ENCODE measurements around the gene DNAH14. TPM values are rescaled to one million over a fixed set of nuclear protein-coding genes. Genes with fewer than 3 reads are reported as not detected.

Gene DNAH14
- total RNA-seq, 8 experiments from 2014 or later, result 19.3 to 153 (median 52.7) TPM

DNA sequence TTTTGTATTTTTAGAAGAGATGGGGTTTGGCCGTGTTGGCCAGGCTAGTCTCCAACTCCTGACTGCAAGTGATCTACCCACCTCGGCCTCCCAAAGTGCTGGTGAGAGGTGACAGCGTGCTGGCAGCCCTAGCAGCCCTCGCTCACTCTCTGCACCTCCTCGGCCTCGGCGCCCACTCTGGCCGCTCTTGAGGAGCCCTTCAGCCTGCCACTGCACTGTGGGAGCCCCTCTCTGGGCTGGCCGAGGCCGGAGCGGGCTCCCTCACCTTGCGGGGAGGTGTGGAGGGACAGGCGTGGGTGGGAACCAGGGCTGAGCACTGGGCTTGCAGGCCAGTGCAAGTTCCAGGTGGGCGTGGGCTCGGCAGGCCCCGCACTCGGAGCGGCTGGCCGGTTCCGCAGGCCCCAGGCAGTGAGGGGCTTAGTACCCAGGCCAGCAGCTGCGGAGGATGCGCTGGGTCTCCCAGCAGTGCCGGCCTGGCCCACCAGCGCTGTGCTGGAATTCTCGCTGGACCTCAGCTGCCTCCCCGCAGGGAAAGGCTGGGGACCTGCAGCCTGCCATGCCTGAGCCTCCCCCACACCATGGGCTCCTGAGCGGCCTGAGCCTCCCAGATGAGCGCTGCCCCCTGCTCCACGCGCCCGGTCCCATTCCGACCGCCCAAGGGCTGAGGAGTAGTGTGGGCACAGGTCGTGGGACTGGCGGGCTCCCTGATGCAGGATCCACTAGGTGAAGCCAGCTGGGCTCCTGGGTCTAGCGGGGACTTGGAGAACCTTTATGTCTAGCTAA, 501.8 kb downstream of the DNAH14 start:
- Histone ChIP-seq H3K4me1 (replicated peaks in 1 of 2) (peaks cover under 1 to 8% of the 10 kb centered on the region in 2 donors), H3K27ac (no peak overlapping the region), H3K4me3 (no peak overlapping the region)
- in situ Hi-C loops (cut with MboI; ENCODE audit: low pct_unique_long_range_greater_than_20kb in 2 of 9, low sequenced_read_pairs in 9 of 9, unreplicated experiment in 9 of 9), result no loop called here
- 80 to 100% (median 90%) methylated on average over 1 to 19 of the region's 36 CpGs; no CpG with 5 or more reads in 4 of the 10 experiments for WGBS, 10 experiments
- no peak for ATAC-seq (replicated peaks in 6 of 8)

DNA sequence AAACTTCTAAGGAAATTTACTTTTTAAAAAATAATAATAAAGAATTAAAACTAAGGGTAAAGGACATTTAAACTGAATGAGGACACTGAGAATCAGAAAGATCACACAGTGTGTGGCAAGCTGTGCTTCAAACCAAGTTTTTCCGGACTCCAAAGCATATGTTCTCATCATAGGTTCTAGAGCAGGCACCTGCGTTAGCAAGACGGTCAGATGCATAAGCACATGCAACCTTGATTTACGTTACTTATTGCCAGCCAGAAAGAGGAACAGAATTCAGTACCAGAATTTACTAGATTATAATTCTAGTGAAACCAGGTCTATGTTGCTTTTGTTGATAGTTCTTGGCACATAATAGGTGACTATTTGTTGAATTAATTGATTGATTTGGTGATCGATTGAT, 504.6 kb downstream of the DNAH14 start:
- H3K4me3 ChIP-seq, result no peak overlapping the region
- H3K4me1 ChIP-seq (replicated peaks in 1 of 2), result peaks cover 0 to 6% of the 10 kb centered on the region in 2 donors
- in situ Hi-C loops (cut with MboI; ENCODE audit: low pct_unique_long_range_greater_than_20kb in 2 of 9, low sequenced_read_pairs in 9 of 9, unreplicated experiment in 9 of 9), result no loop called here
- WGBS, 10 experiments, result 50 to 96% (median 91%) methylated on average over 2 to 5 of the region's 5 CpGs; no CpG with 5 or more reads in 1 of the 10 experiments
- H3K27ac ChIP-seq, result no peak overlapping the region
- no peak for ATAC-seq (replicated peaks in 6 of 8)

DNA sequence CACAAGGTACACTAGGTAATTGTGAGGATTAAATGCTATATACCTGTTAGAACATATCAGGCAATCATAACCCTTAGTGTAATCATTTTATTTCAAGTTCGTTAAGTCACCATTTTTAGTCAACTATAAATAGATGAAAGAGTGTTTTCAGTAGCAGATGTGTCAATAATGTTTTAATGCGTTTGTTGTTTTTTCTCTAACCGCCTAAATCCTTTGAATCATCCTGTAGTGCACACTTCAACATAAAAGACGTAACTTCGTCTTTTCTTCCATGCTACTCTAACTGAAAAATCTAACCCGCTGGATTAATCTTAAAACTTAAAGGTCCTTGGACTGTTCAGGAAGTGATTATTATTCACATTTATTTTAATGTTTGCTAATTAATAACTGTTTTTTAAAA, 505.6 kb downstream of the DNAH14 start:
- WGBS, 10 experiments, result 0 to 83% (median 73%) methylated on average over 1 to 6 of the region's 6 CpGs
- no peak for ATAC-seq (replicated peaks in 6 of 8)
- peaks cover 0 to 5% of the 10 kb centered on the region in 2 donors for H3K4me1 ChIP-seq (replicated peaks in 1 of 2)
- in situ Hi-C loops (cut with MboI; ENCODE audit: low pct_unique_long_range_greater_than_20kb in 2 of 9, low sequenced_read_pairs in 9 of 9, unreplicated experiment in 9 of 9), result no loop called here
- H3K4me3 ChIP-seq, result no peak overlapping the region
- H3K27ac ChIP-seq, result no peak overlapping the region

DNA sequence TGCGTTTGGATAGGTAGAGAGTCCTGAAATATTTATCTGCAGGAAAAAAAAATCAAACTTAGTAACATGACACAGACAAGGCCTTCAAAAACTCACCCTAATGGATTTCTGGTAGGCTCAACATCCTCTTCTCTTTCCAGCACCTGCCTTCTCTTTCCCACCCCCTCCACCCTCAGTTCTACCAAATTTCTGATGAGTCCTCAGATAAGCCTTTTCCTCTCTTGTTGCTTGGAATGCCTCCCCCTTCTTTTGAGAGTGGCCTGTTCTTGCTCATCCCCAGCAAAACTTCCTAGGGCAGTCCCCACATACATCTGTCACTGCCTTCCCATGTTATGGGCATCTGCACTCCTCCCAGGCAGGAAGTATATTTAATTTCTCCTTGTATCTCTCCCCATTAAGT, 506.0 kb downstream of the DNAH14 start:
- in situ Hi-C loops (cut with MboI; ENCODE audit: low pct_unique_long_range_greater_than_20kb in 2 of 9, low sequenced_read_pairs in 9 of 9, unreplicated experiment in 9 of 9), result no loop called here
- Histone ChIP-seq H3K4me3 (no peak overlapping the region), H3K4me1 (replicated peaks in 1 of 2) (peaks cover 0 to 5% of the 10 kb centered on the region in 2 donors), H3K27ac (no peak overlapping the region)
- WGBS, 10 experiments, result 36 to 100% (median 85%) methylated on average over 1 of the region's 1 CpG; no CpG with 5 or more reads in 1 of the 10 experiments
- no peak for ATAC-seq (replicated peaks in 6 of 8)

DNA sequence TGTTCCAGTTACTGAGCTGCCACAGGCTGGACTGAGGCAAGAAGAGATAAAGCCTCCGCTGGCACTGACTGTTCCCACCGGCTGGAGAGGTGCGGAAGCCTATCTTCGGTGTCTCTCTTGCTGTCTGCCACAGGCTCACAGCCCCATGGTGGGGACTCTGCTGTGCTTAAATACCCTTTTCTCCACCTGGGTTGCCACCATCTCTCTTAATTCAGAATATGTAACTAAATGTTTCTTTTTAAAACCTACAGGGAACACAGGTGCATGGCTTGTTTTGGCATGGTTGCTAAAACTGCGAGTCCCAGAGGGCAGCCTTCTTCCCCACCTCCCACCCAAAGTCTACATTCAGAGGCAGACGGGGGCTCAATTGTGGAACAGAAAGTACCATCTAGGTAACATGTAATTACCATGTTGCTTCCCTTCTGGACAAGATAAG, 506.5 kb downstream of the DNAH14 start:
- in situ Hi-C loops (cut with MboI; ENCODE audit: low pct_unique_long_range_greater_than_20kb in 2 of 9, low sequenced_read_pairs in 9 of 9, unreplicated experiment in 9 of 9), result no loop called here
- Histone ChIP-seq H3K4me3 (no peak overlapping the region), H3K4me1 (replicated peaks in 1 of 2) (peaks cover 0 to 5% of the 10 kb centered on the region in 2 donors), H3K27ac (no peak overlapping the region)
- WGBS, 10 experiments, result 20 to 90% (median 79%) methylated on average over 1 to 6 of the region's 6 CpGs; no CpG with 5 or more reads in 4 of the 10 experiments
- no peak for ATAC-seq (replicated peaks in 6 of 8)

DNA sequence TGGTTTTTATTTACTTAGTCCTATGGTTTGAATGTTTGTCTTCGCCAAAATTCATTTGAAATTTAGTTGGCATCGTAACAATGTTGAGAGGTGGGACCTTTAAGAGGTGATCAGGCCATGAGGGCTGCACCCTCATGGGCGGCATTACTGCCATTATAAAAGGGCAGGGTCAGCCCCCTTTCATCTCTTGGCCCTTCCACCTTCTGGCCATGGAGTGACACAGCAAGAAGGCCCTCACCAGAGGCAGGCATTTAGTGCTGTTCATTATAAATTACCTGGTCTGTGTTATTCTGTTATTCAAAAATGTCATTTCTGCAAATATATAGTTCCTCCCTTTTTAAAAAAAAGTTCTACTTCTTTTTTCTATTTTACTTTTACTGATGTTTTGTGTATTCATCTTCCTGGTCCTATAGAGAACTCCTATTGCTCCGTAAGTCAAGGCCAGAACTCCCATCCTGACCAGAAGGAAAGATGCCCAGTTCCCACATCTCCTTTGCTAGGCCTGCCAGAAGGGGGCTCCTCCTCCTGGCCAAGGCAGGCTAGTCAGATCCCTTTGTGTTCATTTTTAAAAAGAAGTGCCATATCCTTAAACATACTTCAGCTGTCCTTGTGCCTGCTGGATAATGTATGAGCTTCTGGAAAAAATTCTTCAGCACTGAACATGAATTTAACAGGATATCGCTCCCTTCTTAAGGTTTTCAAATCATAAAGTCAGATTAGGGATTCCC, 508.4 kb downstream of the DNAH14 start:
- peak in 1 of 8 experiments; percentile 13 for ATAC-seq (replicated peaks in 6 of 8)
- WGBS, 10 experiments, result 77 to 98% (median 93%) methylated on average over 4 to 5 of the region's 5 CpGs; no CpG with 5 or more reads in 1 of the 10 experiments
- in situ Hi-C loops (cut with MboI; ENCODE audit: low pct_unique_long_range_greater_than_20kb in 2 of 9, low sequenced_read_pairs in 9 of 9, unreplicated experiment in 9 of 9), result no loop called here
- Histone ChIP-seq H3K4me3 (no peak overlapping the region), H3K4me1 (replicated peaks in 1 of 2) (peaks cover 0 to 5% of the 10 kb centered on the region in 2 donors), H3K27ac (no peak overlapping the region)

DNA sequence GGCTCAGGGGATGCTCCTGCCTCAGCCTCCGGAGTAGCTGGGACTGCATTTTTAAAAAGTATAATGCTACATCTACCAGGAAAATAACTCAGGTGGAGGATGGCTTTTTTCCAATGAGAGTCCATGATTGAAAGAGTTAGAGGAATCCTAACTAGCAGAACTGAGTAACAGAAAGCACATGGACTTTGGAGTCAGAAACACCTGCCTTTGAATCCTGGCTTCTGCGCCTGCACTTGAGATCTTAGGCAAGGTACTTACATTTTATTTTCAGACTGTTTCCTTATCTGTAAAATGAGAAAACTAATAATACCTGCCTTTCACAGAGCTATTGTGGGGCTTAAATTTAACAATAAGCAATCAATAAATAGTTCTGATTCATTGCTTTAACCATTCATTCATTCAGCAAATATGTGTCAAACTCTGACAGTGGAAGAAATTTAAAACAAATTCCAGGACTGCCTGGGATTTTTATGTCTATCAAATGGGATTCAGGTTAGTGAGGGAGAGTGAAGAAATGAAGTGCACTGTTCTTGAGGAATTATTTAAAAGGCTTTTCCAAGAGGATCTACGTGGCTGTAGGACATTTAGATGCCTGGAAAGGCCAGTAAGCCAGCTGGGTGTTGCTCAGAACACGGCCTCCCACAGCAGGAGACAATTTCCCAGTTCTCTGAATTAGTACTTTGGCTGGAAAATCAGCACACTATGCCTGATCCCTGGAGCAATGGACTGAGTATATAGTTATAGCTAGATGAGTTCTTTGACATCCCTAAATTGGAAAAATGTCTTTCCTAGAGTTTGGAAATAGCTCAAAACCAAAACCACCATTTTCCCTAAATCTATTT, 511.1 kb downstream of the DNAH14 start:
- 39 to 100% (median 82%) methylated on average over 1 to 4 of the region's 4 CpGs for WGBS, 10 experiments
- Histone ChIP-seq H3K4me1 (replicated peaks in 1 of 2) (no peaks in the 10 kb centered on the region), H3K27ac (no peak overlapping the region), H3K4me3 (no peak overlapping the region)
- in situ Hi-C loops (cut with MboI; ENCODE audit: low pct_unique_long_range_greater_than_20kb in 2 of 9, low sequenced_read_pairs in 9 of 9, unreplicated experiment in 9 of 9), result no loop called here
- ATAC-seq (replicated peaks in 6 of 8), result no peak

DNA sequence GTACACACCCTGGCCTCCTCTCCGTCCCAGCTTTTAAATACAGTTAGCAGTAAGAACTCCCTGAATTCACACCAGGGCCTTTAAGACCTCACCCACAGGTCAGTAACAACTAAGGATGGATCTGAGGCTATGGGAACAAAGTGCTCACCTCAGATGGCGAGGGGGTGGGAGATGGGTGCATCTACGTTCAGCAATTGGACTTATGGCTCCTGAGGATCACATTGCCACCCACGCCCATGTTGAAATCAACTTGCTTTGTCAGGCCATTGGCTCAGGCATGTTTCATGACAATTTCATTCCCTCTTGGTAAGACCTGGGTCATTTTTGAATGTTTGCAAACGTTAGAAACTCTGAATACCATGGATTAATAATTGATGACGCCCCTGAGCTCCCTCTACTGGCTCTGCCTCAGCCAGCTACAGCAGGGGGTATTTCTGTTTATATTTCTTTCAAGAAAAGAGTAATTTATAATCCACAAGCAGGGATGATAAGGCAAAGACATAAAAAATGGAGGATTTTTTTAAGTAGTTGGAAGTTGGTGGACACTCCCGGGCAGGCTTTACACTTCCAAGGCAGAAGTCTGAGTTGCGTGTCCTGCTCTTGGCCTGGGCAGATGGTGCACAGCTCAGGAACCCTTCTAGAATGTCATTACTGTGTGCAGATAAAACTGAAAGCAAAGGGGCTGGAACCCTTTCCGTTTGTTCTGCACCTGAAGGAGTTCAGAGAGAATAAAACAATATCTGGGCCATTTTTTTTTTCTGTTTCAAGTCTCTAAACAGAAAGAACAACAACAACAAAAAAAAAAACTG, 512.0 kb downstream of the DNAH14 start:
- WGBS, 10 experiments, result 53 to 83% (median 73%) methylated on average over 2 to 9 of the region's 9 CpGs; no CpG with 5 or more reads in 1 of the 10 experiments
- no peak for ATAC-seq (replicated peaks in 6 of 8)
- Histone ChIP-seq H3K4me1 (replicated peaks in 1 of 2) (no peaks in the 10 kb centered on the region), H3K4me3 (no peak overlapping the region), H3K27ac (no peak overlapping the region)
- in situ Hi-C loops (cut with MboI; ENCODE audit: low pct_unique_long_range_greater_than_20kb in 2 of 9, low sequenced_read_pairs in 9 of 9, unreplicated experiment in 9 of 9), result no loop called here

DNA sequence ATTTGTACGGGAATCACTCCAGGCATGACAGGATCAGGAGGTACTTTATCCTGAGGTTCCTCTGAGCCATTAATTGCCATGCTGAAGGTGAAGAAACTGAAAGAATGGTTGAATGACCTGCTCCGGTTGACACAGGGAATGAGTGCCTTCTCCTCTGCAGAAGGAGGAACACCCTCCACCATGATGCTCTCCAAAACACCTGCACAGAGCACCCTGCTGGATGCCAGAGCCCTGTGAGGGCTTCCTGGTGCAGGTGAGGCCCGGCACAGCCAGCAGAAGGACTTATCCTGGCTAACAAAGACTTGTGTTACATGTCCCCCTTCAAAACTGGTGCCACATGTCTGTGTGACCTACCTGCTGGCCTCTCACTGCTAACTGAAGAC, 512.6 kb downstream of the DNAH14 start:
- WGBS, 10 experiments, result 40 to 100% (median 94%) methylated on average over 1 to 3 of the region's 3 CpGs; no CpG with 5 or more reads in 3 of the 10 experiments
- in situ Hi-C loops (cut with MboI; ENCODE audit: low pct_unique_long_range_greater_than_20kb in 2 of 9, low sequenced_read_pairs in 9 of 9, unreplicated experiment in 9 of 9), result no loop called here

DNA sequence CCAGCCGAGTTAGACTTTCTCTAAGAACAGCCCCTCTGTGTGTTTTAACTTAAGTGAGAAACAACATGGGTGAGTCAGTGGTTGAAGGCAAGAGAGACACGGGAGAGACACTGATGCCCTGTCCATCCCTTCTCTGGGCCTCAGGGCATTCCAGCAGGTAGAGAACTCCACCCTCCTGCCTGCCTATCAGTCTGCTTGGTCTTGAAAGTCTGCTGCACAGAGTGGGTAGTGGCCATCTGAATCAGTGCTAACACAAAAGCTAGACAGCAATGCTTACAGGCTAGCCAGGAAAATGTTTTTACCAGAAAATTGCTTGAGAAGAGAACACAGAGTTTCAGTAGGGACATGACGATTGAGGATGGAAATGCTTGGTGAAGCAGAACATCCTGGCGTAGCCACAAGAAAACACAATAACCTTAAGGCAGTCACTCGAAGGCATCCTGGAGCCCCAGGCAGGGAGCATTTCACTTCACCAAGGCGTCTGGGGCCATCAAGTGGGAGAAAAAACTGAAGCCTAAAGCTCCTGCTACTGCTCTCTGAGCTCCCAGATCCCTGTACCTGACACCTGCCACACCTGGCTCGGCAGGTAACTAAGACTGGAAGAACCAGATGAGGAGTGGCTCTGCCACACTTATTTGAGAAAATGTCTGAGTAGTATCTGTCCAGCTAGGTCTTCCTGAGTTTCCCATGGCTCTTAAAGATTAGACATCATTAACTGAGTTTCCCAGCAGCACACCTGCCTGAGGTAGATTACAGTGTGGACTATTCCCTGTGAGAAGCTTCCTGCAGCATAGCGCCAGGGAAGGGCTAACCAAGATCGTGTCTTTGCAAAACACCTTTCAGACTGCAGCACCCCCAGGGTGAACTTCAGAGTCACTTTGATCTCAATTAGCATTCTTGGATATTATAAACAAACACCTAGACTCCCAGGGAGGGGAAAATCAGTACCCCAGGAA, 516.4 kb downstream of the DNAH14 start:
- no peak for ATAC-seq (replicated peaks in 6 of 8)
- Histone ChIP-seq H3K27ac (no peak overlapping the region), H3K4me1 (replicated peaks in 1 of 2) (peaks cover 2 to 4% of the 10 kb centered on the region in 2 donors), H3K4me3 (no peak overlapping the region)
- WGBS, 10 experiments, result 50 to 93% (median 82%) methylated on average over 1 to 9 of the region's 9 CpGs; no CpG with 5 or more reads in 1 of the 10 experiments
- in situ Hi-C loops (cut with MboI; ENCODE audit: low pct_unique_long_range_greater_than_20kb in 2 of 9, low sequenced_read_pairs in 9 of 9, unreplicated experiment in 9 of 9), result no loop called here

More for the DNA sequence above, 512.6 kb downstream of the DNAH14 start:
- Histone ChIP-seq H3K27ac (no peak overlapping the region), H3K4me3 (no peak overlapping the region), H3K4me1 (replicated peaks in 1 of 2) (peaks cover 1 to 2% of the 10 kb centered on the region in 2 donors)
- no peak for ATAC-seq (replicated peaks in 6 of 8)

DNA sequence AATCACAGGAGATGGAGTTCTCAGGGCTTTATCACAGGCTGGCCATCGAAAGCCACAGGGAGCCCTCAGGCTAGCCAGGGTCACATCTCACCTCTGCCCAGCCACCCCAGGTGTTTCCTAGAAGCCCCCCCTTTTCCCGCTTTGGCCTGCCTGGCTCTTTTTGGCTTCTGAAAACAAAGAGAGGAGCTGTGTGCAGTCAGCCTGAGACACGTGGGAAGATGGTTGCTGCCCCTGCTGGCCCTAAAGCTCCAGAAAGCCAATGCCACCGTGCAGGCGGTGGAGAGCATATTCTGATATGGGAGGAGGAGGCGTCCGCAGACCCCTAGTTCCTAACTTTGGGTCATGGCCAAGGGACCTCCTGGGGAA, 517.1 kb downstream of the DNAH14 start:
- in situ Hi-C loops (cut with MboI; ENCODE audit: low pct_unique_long_range_greater_than_20kb in 2 of 9, low sequenced_read_pairs in 9 of 9, unreplicated experiment in 9 of 9), result no loop called here
- 60 to 100% (median 65%) methylated on average over 1 to 6 of the region's 7 CpGs; no CpG with 5 or more reads in 5 of the 10 experiments for WGBS, 10 experiments

More for the DNA sequence above, 517.1 kb downstream of the DNAH14 start:
- Histone ChIP-seq H3K4me3 (no peak overlapping the region), H3K27ac (no peak overlapping the region), H3K4me1 (replicated peaks in 1 of 2) (peaks cover 2 to 4% of the 10 kb centered on the region in 2 donors)
- ATAC-seq (replicated peaks in 6 of 8), result peak in 1 of 8 experiments; percentile 25

Data from motor neuron (in vitro differentiated cells).